Measurements from ENCODE around the gene ATG16L1.

ATG16L1 gene

GRCh38 chr2:233218836-233219235 lies 32.6 kb upstream of the ATG16L1 start:
- TF ChIP-seq CTCF (conservative IDR thresholded peaks at IDR 0.05; ENCODE audit: low read length) = no peak
- DNase-seq (ENCODE audit: low read depth) = no peak
- no peak overlapping the region for H3K4me3 ChIP-seq (ENCODE audit: low read length)

- DNase-seq (ENCODE audit: low read depth) = no peak
- no peak for TF ChIP-seq CTCF (conservative IDR thresholded peaks at IDR 0.05; ENCODE audit: low read length)
- H3K4me3 ChIP-seq (ENCODE audit: low read length) = no peak overlapping the region
Observed at GRCh38 chr2:233219848-233220247, 31.6 kb upstream of the ATG16L1 start.

- DNase-seq (ENCODE audit: low read depth) = no peak
- no peak for TF ChIP-seq CTCF (conservative IDR thresholded peaks at IDR 0.05; ENCODE audit: low read length)
- no peak overlapping the region for H3K4me3 ChIP-seq (ENCODE audit: low read length)
Observed at GRCh38 chr2:233221378-233222063, 30.0 kb upstream of the ATG16L1 start.

- TF ChIP-seq CTCF (conservative IDR thresholded peaks at IDR 0.05; ENCODE audit: low read length) = no peak
- H3K4me3 ChIP-seq (ENCODE audit: low read length) = no peak overlapping the region
- DNase-seq (ENCODE audit: low read depth) = no peak
Observed at GRCh38 chr2:233223059-233223894, 28.2 kb upstream of the ATG16L1 start.

- TF ChIP-seq CTCF (conservative IDR thresholded peaks at IDR 0.05; ENCODE audit: low read length) = no peak
- no peak for DNase-seq (ENCODE audit: low read depth)
- H3K4me3 ChIP-seq (ENCODE audit: low read length) = no peak overlapping the region
Observed at GRCh38 chr2:233225230-233226068, 26.0 kb upstream of the ATG16L1 start.

- TF ChIP-seq CTCF (conservative IDR thresholded peaks at IDR 0.05; ENCODE audit: low read length) = no peak
- H3K4me3 ChIP-seq (ENCODE audit: low read length) = no peak overlapping the region
- no peak for DNase-seq (ENCODE audit: low read depth)
Observed at GRCh38 chr2:233226511-233227031, 24.9 kb upstream of the ATG16L1 start.

All from AG10803 (cell line).